HG03175 (cell line): ENCODE results near the gene WDR62.
"Not testable (repeated sequence)": the region's sequence is repeated elsewhere in the genome, so short reads cannot be mapped to it uniquely, and the experiment has no call there.

ENCODE experiments used
- ATAC-seq: cut with Tn5 transposase; IDR thresholded peaks from one replicate; pipeline ENCODE4 v1.9.1; 2021; ENCODE audit warnings: mild to moderate bottlenecking, moderate library complexity; ENCODE audit not compliant: unreplicated experiment

Gene WDR62

DNA sequence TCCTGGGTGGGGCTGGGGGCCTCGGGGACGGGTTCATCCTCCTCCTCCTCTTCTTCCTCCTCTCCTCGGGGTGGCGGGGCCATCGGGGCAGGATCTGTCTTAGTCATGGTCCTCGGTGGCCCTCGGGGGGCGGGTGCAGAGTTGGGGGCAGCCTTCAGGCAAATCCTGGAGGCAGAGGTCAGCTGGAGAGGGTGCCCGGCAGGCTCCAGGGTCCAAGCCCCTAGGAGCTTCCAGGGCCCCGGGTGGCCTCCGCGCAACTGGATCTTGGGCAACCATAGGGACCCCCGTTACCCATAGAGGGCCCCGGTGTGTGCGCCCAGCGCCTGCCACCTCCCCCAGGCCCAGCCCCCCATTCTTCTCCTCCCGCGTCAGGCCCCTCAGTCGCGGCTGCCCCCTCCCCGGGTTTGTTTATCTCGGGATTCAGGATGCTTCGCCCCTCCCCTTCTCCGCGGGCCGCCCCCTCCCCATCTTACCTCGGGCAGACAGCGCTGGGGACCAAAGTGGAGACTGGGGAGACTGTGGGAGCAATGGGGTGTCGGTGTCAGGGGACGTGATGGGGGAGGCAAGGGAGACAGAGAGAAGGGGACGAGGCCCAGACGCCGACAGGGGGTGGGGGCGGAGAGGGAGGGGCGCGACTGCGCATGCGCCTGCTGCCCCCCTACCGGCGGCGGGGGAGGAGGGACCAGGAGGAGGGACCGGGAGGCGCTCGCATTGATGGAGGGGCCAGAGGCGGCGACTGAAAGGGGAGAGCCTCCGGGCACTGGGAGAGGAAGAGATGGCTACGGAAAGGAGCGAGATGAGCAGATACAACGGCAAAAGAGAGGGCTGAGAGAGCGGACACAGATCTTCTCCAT lies 22.2 kb upstream of the WDR62 start, which contains the start of gene CLIP3:
Gene CLIP3, minus strand, starts transcription at position 623 of the 854 bp plus-strand sequence. Its CDS starts 516 bp downstream, at position 107.
- ATAC-seq, result no peak

DNA sequence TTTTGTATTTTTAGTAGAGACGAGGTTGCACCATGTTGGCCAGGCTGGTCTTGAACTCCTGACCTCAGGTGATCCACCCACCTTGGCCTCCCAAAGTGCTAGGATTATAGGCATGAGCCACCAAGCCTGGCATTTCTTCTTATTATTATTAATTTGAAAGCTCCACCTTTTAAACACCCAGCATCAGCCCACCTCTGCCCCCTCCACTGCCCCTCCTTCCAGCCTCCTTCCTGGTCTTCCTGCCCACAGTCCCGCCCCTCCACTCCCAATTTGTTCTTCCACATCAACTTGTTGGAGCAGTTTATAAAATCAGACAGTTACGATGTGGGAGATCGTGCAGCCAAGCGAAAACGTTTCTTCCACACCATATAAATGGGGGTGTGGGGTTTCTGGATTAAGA lies 14.2 kb upstream of the WDR62 start:
- ATAC-seq, result no peak

DNA sequence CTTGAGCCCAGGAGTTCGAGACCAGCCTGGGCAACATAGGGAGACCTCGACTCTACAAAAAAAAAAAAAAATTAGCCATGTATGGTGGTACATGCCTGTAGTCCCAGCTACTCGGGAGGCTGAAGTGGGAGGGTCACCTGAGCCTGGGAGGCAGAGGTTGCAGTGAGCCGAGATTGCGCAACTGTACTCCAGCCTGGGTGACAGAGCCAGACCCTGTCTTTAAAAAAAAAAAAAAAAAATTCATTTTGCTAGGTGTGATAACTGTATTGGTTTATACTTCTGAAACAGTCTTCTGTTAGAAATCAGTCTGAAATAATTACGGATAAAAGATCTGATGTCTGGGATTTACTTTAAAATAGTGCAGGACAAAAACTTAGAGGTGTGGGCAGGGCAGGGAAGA lies 13.6 kb upstream of the WDR62 start:
- not testable (repeated sequence) for ATAC-seq

DNA sequence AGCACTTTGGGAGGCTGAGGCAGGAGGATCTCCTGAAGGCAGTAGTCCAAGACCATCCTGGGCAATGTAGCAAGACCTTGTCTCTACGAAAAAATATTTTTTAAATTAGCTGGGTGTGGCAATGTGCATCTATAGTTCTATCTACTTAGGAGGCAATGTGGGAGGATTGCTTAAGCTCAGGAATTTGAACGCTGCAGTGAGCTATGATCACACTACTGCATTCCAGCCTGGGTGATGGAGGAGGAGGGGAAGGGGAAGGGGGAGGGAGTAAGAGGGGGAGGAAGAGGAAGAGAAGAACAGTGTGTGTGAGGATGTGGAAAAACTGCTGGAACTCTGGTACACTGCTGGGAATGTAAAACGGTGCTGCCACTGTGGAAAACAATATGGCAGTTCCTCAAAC lies 12.9 kb upstream of the WDR62 start:
- ATAC-seq, result no peak

DNA sequence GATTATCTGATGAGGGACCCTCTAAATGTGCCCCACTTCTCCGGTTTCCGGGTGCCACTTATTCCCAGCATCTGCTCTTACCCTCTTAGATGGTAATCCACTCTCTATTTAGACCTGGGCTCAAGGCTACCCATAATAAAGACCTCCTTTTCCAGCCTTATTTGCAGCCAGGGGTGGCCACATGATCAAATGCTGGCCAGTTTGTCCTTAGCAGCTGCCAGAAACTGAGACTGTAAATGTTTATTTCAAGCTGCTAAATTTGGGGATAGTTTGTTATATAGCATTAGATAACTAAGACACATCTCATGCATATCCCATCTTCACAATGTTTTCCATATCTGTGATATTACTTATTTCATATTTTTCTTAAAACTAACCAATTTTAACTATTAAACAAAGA lies 10.7 kb upstream of the WDR62 start:
- ATAC-seq, result no peak

DNA sequence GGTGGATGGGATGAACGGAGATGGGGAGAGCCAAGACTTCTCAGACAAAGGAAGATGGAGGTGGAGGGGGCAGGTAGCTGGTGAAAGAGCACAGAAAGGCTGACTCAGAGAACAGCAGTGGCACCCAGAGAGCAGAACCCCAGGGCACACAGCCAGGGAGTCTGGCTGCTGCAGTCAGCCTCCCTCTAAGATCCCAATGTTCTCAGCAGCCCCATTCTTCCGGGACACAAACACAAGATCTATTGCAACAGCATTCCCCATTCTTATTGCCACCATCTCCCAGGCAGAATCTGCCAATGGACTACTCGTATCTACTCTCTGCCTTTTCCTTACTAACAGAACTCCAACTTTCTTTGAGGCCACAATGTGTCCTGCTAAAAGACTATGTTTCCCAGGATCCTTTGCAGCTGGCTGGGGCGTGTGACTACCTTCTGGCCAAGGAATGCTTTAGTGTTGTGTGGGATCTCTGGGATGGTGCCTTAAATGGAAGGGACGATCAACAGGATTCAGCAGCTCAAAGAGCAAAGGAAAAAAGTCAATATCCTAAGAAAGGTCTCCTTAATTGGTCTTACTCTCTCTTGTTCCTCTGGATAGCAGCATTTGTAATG lies 8.2 kb upstream of the WDR62 start:
- ATAC-seq, result no peak

DNA sequence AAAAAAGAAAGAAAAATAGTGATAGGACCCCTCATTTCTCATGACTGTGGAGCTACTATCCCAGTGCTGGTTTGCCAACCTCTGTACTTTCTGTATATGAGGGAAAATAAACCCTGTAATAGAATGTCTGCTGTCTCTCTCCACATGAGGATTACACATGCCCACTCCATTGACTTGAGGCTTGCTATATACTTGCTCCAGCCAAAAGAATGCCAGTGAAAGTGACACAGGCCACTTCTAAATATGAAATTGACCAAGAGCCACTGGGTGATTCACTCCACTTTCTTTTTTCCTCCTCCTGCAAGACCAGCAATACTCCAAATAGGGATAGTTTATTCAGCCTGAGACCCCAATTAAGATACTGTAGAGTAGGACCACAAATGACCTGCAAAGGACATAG lies 6.9 kb upstream of the WDR62 start:
- ATAC-seq, result no peak

DNA sequence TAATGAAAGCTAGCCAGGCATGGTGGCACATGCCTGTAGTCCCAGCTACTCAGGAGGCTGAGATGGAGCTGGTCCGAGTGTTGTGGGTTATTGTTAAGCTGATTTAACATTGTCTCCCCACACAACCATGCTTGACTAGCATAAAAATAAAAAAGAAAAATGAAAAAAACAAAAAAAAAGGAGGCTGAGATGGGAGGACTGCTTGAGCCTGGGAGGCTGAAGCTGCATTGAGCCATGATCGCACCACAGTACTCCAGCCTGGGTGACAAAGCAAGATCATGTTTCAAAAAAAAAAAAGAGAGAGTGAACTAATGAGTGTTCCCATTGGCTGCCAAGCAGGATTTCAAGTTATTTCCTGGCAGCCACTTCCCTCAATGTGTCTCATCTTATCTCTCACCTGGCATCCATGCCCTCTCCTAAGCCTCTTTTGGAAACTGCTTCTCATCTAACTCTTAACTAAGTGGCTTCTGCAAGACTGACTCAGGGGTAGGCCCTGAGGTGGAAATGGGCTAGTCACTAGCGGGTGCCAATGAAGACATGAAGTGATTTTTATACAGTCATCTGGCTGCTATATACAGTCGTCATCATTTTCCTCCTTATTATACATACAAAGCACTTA lies 5.5 kb upstream of the WDR62 start:
- no peak for ATAC-seq

DNA sequence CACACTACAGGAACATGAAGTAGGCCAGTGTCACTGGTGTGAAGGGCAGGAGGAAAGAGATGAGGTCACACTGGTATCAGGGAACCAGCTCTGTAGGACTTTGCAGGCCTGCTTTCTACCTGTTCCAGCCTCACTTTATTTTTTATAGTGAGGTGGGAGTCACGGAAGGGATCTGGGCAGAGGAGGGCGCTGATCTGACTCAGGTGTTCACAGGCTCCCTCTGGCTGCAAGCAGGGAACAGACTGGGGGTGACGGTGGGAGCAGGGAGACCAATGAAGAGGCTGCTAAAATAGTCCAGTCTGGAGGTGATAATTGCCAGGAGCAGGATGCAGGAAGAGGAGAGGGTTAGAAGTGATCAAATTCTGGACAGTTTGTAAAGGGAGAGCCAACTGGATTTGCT lies 3.5 kb upstream of the WDR62 start:
- ATAC-seq, result no peak

DNA sequence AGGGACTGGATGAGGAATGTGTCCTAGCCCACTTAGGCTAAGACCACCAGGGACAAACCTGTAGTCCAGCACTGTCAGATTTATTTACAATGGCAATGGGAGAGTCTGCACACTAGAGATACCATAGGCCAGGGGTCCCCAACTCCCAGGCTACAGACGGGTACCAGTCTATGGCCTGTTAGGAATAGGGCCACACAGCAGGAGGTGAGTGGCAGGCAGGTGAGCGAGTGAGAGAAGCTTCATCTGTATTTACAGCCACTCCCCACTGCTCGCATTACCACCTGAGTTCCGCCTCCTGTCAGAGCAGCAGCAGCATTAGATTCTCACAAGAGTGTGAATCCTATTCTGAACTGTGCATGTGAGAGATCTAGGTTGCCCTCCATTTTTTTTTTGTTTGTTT lies 3.1 kb upstream of the WDR62 start:
- ATAC-seq, result no peak

DNA sequence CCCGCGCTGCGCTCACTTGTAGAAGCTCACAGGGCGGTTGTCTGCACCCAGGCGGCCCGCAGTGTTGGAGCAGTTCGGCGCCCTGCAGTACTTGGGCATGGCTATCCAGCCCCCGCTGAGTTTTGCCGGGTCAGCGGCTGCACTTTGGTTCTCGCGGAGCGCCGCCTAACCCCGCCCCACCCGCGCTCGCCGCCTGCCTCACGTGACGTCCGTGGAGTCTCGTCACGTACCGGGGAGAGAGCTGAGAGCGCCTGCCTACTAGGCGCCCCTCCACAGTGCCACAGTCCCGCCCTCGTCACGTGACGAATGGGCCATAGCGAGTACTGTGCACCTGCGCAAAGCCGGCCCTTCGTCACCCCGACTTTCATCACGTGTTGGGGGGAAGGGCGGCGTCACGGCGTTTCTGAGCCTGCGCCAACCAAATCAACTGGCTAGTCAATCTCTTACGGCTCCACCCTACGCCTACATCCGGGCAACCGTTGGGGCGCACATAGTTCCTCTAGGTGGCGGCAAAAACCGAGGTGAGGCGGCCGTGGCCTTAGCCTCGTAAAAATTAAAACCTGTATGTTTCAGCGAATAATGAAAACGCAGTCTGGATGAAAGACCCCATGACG lies 471 bp upstream of the WDR62 start, which contains the start of gene THAP8:
Gene THAP8, minus strand, starts transcription at position 167 of the 614 bp plus-strand sequence. Its CDS starts 68 bp downstream, at position 99.
- ATAC-seq, result peak; percentile 82

DNA sequence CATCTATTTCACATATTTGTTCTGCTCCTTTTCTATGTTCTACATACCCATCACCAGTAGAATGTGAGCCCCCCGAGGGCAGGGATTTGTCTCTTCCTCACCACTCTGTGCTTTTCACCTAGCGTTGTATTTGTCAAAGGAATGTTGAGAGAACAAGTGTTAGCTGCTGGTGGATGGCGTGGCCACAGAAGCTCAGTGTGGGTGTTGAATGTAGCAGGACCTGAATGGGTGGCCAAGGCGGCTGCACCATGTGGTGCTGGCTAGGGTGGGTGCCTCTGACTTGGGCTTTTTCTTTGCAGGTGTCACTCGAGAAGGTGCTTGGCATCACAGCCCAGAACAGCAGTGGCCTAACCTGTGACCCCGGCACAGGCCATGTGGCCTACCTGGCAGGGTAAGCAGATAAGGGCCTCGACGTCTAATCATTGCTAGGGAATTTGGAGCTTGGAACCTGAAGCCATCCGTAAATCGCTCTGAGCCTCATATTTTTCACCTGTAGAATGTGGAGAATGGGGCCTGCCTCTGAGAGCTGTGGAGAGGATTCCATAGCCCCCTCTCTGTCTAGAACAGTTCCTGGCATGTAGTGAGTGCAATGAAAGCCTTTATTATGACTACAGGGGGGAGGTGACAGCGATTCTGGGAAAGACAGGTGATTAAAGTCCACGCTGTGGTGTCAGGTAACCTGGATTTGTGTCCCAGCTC lies 3.9 kb downstream of the WDR62 start:
- no peak for ATAC-seq

DNA sequence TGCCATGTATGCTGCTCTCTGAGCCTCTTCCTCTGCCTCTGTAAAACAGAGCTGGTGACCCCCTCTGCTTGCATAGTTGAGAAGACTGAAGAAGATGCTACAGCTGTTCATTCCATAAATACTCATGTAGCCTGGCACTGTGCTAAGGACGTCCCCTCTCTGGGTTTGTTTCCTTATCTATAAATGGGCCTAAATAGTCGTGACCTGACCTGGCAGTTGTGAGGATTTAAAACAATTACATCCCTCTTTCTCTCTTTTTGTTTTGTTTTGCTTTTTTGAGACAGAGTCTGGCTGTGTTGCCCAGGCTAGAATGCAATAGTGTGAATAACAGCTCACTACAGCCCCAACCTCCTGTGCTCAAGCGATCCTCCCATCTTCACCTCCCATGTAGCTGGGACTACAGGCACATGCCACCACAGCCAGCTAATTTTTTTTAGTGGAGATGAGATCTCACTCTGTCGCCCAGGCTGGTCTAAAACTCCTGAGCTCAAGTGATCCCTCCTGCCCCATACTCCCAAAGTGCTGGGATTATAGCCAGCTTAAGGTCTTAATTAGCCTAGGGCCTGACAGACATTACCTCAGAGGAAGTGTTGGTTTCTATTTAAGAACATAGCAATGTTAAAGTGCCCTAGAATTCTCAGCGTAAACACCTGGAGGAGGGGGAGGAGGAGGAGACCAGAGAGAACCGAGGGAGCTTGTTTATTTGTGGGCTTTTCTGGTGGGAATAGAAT lies 4.6 kb downstream of the WDR62 start:
- no peak for ATAC-seq

DNA sequence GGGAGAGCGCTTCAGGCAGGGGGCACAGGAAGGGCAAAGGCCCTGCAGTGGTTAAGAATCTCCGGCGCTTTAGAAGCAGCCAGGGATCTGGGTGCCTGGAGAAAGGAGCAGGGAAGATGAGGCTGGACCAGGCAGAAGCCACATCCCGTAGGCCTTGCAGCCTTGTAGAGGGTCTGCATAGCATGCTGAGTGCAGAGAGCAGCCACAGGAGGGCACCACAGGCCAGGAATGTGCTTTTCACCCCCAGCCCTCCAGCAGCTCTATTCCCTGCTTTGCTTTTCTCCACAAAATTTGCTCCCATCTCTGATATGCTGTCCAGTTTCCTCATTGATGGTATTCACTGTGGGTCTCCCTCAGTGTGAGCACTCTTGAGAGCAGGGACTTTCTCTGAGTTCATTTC lies 5.7 kb downstream of the WDR62 start:
- ATAC-seq, result no peak

DNA sequence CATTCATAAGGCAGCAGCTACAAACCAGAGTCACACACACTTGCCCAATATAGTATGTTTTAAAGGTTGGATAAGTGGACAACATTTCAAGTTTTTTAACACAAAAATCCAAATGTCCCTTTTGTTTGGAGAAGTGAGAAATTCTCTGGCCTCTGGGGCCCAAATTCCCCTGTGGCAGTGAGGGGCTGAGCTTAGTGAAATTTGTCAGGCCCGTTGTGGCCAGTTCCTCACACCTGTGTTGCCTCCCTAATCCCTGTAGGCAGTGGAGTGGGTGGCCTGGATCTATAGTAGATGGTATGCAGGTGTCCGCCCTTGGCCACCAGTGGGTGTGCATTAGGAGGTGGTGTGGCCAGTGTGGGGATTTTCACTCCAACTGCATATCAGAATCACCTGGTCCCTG lies 6.7 kb downstream of the WDR62 start:
- ATAC-seq, result no peak

DNA sequence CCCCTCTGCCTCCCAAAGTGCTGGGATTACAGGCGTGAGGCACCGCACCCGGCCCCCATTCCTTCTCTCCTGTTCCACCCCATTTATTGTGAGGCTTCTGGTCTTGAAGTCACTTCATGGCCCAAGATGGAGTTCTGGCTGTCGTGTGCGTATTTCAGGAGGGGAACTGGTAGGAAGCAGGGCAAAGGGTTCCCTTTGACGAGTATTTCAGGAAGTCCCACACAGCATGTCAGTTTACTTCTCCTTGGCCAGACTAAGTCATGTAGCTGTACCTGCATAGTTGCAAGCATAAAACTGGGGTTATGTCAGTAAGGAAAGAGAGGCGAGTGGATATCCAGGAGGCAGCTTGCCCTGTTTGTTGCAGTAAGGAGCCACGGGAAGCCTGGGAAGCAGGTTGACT lies 10.1 kb downstream of the WDR62 start:
- no peak for ATAC-seq

DNA sequence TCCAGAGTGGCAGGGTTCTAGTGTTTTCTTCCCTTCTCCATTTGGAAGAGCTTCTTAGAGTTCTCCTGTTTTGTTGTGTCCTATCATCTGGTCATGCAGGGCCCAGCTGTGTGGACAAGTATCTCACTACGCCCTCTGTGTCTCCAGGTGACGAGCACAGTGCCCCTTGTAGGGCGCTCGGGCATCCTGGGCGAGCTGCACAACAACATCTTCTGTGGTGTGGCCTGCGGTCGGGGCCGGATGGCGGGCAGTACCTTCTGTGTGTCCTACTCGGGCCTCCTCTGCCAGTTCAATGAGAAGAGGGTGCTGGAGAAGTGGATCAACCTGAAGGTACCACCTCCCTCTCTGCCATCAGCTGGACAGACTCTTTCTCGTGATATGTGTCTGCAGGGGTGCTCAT lies 13.0 kb downstream of the WDR62 start:
- no peak for ATAC-seq

DNA sequence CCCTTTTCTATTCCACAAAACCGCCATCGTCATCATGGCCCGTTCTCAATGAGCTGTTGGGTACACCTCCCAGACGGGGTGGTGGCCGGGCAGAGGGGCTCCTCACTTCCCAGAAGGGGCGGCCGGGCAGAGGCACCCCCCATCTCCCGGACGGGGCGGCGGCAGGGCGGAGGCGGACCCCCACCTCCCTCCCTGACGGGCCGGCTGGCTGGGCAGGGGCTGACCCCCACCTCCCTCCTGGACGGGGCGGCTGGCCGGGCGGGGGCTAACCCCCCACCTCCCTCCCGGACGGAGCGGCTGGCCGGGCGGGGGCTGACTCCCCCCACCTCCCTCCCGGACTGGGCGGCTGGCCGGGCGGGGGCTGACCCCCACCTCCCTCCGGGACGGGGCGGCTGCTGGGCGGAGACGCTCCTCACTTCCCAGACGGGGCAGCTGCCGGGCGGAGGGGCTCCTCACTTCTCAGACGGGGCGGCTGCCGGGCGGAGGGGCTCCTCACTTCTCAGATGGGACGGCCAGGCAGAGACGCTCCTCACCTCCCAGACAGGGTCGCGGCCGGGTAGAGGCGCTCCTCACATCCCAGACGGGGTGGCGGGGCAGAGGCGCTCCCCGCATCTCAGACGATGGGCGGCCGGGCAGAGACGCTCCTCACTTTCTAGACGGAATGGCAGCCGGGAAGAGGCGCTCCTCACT lies 14.3 kb downstream of the WDR62 start:
- ATAC-seq, result not testable (repeated sequence)

DNA sequence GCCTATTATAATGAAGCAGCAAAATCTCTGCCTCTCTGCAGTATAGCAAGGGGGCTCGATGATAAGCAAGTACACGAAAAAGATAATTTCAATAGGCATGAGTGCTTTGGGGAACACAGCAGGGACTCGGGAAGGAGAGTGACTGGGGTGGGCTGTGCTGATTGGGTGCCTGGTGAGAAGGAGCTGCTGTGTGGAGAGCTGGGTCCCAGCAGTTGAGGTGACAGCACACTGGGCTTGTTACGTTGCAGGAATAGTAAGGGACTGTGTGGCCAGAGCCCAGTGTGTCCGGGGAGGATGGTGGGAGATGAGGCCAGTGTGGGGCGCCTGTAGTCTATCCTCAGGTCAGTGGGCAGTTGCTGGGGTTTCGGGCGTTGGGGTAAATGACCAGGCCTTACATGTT lies 17.4 kb downstream of the WDR62 start:
- no peak for ATAC-seq
